GM12892 (cell line): Measurements from ENCODE around the gene KANK4.

ENCODE experiments used
- POLR2A ChIP-seq: IDR thresholded peaks from 2 replicates; pipeline ENCODE4 v1.6.1; 2011; ENCODE audit warnings: low read depth, low read length, control low read depth
- POLR2AphosphoS5 ChIP-seq: IDR thresholded peaks from 2 replicates; pipeline ENCODE4 v1.6.1; 2011; ENCODE audit warnings: low read depth, low read length, control low read depth

DNA sequence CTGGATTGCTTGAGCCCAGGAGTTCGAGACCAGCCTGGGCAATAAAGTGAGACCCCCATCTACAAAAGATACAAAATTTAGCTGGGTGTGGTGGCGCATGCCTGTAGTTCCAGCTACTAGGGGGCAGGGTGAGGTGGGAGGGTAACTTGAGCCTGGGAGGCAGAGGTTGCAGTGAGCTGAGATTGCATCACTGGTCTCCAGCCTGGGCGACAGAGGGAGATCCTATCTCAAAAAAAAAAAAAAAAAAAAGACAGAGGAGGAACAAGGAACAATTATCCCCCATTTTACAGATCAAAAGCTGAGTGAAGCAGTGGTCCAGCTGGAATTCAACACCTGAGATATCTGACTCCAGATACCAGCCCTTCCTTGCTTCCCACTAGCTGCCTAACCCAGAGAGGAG, 89.8 kb downstream of the KANK4 start:
- TF ChIP-seq POLR2A (no peak), POLR2AphosphoS5 (no peak)
